CD4-positive, alpha-beta T cell treated with Interleukin-17A for 1 hour (primary cell): ENCODE measurements around the gene MLLT10.

Source experiments
- DNase-seq: peaks from one replicate; pipeline ENCODE4 v3.0.0-alpha.2; 2020

Gene MLLT10

DNA sequence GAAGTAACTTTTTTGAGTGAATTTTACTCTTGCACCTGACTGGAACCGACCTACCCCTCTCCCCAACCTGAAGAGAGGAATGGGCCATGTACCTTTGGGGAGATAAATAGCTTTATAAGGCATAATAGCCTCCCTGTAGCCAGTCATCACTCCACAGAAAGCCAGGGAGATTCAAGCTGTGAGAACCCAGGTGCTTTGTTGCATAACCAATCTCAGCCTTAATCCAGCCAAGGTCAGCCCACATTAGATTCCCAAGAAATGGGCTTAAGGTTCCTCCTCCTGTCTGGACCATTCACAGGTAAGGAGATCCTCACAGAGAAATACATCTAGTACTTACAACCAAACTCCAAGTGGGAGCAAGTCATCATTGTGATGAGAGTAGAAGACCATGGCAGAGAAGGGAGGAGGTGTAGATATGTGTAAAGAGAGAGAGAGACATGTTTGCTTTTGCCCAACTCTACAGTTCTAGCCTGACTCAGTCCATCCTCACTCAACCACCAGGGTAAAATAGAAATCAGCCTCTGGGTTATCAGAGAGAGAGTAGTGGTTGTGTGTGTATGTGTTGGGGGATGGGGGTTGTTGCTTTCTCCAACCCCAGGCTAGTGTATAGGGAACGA lies 32.2 kb upstream of the MLLT10 start:
- DNase-seq: no peak

DNA sequence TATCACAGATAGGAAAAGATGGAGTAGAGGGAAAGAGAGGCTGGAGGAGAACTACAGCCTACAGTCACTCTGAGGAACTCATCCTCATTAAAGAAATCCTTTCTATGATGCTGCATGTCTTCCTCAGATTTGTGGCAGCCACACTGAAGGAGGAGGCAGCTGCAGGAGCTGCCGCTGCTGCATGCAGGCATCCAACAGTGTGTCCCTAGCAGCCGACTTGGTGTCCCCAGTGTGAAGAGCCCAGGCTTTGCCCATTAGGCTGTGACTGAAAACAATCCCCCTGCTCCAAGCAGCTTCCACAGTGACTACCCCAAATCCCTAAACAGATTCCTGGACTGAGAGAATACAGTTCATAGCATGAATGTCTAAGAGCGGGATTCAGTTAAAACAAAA lies 31.7 kb upstream of the MLLT10 start:
- no peak for DNase-seq

DNA sequence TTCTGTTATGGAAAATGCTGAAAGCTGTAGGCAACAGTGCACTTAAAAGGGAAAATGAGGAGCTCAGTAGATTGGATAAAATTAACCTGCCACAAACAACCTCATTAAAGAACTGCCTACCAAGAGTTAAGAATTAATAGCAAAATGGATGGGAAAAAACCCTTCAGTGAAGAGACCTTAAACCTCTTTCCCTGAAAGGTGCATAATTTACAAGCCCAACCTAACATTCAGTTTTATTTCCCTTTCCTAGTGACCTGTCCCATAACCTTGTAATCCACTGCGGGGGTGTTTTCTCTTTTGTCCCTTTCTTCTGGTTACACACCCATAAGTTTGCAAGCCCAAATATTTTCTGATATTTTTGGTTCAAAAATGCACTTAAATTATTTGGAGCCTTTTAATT lies 30.5 kb upstream of the MLLT10 start:
- no peak for DNase-seq

DNA sequence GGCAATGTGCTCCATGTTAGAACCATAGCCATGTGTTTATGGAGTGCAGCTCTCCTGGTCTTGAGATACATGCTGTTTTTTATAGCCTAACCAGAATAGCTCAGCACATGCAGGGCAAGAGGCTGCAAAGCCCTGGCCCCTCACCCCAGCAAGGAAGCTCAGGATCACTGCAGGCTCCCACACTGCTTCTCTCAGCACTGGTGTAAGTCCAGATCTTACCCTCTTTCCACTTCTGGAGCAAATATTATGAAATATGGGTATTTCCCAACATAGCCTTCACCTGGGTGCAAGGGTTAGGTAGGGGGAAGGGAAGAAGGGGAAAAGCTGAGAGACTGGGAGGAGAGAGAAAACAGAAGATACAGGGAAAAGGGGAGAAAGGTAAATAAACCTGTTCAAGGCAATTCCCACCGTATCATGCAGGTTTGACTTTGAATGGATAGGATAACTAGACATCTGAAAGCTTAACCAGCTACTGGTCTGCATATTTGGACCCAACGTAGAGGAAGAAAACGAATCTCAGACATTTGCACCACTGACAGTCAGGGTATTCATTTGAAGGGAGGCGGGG lies 28.2 kb upstream of the MLLT10 start:
- no peak for DNase-seq

GRCh38 chr10:21506351-21506750 lies 27.7 kb upstream of the MLLT10 start:
- no peak for DNase-seq

DNA sequence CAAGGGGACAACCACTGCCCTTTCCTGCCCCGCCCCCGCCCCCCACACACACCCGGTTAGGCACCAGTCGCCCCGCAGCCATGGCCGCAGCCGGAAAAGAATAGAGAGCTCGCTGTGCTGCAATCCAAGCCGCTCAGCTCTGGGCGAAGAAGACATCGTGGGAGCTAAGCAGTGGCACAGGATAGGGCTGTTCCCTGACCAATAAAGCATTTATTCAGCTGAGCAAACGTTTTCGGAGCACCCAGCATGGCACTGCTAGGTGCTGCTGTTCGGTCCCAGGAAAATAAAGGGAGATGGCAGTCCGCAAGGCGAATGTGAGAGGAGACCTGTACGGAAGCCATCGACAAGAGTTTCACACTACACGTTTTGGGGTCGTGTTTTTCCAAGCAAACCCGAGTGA lies 26.9 kb upstream of the MLLT10 start:
- DNase-seq: no peak

- DNase-seq: no peak
Observed at GRCh38 chr10:21508706-21509331, 25.2 kb upstream of the MLLT10 start.

DNA sequence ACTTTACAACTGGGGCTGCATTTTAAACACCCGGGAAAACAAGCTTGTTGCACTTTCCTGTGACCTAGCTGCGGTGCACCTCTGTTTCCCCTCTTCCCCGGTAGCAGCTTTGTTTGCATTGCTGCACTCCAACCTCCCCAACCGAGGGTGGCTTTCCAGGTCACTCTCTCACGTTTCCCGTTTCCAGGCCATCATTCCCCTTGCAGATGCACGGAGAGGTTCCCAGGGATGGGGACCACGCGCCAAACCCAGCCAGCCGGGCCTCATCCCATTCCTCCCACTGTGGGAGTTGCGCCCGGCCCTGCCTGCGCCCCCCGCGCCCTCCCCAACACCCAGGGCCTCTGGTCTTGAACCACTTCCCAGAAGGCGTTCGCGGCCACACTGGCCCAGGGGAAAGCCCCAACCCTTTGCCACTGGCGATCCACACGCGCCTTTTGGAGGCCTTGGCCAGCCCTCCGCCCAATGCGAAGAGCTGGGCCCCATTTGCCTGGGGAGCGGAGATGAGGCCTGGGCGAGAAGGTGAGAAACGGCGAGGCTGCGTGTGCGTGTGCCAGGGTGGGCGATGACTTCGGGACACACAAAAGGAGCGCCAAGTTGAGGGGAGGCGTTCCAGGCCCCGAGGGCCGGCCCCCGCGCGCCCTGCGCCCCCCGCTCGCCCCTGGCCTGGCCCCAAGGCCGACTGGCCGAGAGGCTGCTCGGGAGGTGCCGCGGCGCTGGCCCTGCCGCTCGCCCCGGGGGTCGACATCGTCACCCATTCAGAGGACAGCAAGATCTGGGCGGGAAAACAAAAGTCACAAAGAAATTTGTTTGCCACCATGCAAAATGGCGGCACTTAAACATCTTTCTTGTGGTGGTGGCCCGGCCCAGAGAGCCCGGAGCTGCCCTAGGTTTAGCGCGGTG lies 24.4 kb upstream of the MLLT10 start:
- DNase-seq: no peak

- no peak for DNase-seq
Observed at GRCh38 chr10:21510241-21511094, 23.6 kb upstream of the MLLT10 start.

GRCh38 chr10:21511095-21511570 lies 22.9 kb upstream of the MLLT10 start:
- no peak for DNase-seq

DNA sequence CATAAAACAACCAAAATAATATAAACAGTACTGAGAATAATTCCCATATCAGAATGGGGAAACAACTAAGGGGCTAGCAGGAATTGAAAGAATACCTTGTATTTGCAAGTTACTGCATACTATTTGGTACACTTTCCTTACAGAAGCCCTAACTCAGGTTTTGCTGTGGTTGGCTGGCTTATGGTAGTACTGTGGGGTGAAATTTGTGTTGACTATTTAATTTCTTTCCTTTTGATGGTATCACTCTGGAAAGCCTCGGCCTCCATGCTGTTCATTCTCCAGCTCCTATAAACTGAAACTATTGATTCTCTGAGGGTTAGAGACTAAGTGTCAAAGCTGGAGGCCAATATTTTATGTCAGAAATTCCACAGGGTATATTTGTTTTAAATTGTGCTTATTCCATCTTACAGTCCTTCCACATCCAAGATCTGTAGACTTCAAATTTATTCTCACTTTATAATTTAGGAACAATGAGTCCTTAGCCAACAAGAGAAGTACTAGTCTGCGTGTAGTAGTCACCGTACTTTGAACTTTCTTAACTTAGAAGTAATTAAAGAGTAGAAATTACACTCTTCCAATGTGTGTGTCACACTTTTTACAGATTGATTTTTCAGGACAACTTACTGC lies 22.0 kb upstream of the MLLT10 start:
- no peak for DNase-seq

DNA sequence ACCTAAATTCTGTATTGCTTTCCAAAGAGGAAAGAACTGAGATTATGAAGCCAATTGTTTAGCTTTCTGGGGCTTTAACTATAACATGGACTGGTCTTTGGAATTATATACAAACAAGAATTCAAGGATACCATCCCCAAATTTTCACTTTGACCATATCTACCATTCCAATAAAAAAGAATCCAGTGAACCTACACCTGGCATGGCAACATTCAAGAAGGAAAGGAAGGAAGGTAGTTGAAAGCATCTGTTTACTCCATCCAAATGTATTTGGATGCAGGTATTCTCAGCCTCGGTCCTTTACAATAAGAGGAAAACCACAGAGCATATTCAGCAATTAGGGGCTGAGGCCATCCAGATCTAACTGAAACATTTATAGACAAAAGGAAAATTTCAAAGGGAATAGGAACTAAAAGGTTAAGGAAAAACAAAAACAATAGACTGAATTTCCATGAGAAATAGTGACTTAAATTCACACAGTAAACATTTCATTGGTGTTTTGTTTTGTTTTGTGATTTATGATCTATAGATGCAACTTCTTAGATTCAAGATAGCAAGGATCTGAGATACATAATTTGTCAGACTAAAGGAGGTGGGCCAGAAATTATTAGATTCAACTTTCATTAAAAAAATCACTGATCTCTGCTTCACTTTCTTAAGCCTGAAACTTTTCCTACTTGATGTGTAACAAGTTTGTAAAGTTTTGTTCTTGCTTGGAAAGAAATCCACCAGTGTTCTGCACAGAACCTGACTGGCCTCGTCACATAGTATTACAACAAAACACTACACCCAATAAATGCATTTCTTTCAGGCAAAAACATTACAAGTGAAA lies 21.2 kb upstream of the MLLT10 start:
- no peak for DNase-seq

GRCh38 chr10:21513405-21513788 lies 20.6 kb upstream of the MLLT10 start:
- no peak for DNase-seq

DNA sequence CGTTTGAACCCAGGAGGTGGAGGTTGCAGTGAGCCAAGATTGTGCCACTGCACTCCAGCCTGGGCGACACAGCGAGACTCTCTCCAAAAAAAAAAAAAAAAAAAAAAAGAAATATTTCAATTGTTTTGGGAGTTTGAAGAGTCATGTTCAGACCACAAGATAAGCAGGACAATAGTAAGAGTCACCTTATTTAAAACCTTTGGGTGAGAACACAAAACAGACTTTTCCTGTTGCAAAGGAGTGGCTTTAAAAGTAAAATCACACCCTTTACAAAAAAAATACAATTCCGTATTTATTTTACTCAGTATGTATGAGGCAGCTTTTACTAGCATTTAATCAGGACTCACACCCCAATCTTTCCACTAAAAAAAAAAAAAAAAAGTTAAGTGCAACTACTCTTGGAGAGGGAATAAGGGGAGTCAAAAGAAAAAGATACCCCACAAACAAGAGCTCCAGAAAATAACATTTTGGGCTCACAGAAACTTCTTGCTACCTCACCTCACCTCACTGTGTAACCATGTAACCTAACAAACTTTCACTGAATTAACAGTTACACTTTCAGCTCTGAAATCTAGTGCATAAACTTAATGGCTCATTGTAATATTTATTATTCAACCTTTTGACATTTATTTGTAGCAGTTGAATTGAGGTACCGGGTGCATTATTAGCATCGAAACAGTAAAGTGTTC lies 19.8 kb upstream of the MLLT10 start:
- no peak for DNase-seq

DNA sequence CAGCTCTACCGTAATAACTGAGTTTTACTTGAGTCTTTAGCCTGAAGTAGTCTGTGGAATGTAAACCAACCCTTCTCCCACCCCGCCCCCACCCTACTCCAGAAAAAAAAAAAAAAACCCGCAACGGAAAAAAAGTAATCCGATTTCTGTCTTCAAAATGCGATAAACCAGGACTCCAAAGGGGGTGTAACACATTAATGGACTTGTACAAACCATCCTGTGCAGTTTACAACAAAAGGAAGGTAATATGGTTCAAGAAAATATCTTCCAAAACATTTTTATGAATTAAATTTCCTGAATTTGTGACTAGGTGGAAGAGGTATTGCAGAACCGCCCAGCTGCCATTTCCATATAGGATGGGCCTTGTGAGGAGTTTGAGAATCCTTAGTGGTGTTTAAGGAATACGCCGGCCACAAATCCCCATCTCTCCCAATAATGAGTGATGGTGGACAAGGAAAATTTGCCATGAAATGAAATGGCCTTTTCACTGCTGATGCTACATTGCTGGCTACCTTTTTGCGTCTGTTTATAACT lies 19.1 kb upstream of the MLLT10 start:
- DNase-seq: no peak

DNA sequence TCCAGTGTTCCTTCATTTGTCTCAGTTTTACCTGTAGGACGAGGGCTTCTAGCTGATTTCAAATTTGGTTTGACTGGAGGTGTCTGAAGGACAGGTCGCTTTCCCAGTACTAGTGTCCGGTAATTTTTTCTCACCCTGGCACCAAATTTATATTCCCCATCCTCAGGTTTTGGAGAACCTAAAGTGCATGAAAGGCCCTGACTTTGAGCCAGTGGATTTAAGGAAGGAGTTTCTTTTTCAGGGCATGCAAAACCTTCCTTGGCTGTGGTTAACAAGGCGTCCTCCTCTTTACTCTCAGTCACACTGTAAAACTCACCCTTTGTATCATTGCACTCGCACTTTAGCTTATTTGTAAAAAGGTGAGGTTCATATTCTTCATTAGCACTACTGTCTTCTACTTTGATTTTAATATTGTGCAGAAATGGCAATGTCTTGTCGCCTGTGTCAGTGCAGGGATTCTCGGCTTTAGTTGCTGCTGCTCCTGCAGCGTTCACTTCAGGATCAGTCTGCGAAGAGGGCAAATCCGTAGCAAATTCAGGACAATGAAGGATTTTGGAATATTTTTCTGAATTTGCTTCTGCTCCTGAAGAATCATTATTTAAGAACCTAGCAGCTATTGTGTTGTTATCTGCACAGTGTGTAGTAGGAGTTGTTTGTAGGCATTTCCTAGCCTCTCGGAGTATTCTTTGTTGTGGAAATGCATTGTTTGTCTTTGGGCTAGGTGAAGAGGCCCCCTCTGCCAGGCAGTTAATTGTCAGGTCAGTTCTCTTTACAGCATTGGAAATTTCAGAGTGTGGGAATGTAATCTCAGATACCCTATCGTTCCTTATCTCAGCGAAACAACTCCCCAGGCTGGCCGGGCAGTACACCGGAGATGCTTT lies 18.4 kb upstream of the MLLT10 start:
- no peak for DNase-seq

GRCh38 chr10:21516242-21517131 lies 17.5 kb upstream of the MLLT10 start:
- DNase-seq: peak; percentile 43
